Erythroblast (primary cell): Measurements from ENCODE around the gene SCG3.

ENCODE experiments used
- GATA1 ChIP-seq: IDR thresholded peaks from 2 replicates; pipeline ENCODE4 v1.6.1; 2011; ENCODE audit warnings: low read depth, mild to moderate bottlenecking, control low read depth, low read length, moderate library complexity
- POLR2A ChIP-seq: IDR thresholded peaks from 2 replicates; pipeline ENCODE4 v1.6.1; 2011; ENCODE audit warnings: mild to moderate bottlenecking, low read length

DNA sequence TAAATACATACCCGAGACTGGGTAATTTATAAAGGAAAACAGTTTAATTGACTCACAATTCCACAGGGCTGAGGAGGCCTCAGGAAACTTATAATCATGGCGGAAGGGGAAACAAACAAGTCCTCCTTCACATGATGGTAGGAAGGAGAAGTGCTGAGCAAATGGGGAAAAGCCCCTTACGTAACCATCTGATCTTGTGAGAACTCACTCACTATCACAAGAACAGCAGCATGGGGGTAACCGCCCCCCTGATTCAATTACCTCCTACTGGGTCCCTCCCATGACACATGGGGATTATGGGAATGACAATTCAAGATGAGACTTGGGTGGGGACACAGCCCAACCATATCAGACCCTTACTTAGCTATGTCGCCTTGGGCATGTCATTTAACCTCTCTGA is 27.7 kb downstream of the SCG3 start:
- no peak for TF ChIP-seq POLR2A
- TF ChIP-seq GATA1, result no peak
